HG03558 (cell line): ENCODE results near the gene SPATA31C1.
"Not testable (repeated sequence)": the region's sequence is repeated elsewhere in the genome, so short reads cannot be mapped to it uniquely, and the experiment has no call there.

Experiments
- ATAC-seq: cut with Tn5 transposase; IDR thresholded peaks from one replicate; pipeline ENCODE4 v1.9.1; 2021; ENCODE audit warnings: moderate number of reproducible peaks; ENCODE audit not compliant: unreplicated experiment; ENCODE audit errors: extremely low read depth

Gene SPATA31C1

DNA sequence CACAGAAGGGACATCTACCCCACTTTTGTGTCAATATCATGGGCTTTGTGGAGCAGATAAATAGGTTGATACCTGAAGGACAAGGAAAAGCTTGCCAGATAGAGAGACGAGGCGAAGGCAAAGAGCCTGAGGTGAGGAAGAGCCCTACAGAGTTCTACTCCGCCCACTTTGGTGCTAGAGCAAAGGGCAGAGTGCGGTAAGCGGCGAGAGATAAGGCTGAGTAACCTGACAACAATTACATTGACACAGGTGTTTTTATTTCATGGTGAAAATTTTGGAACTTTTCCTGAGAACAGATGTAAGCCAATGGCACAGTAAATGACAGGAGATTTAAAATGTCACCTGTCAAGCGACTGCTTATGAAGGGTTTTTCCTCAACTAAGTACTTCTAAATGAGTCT, 16.7 kb downstream of the SPATA31C1 start:
- not testable (repeated sequence) for ATAC-seq

DNA sequence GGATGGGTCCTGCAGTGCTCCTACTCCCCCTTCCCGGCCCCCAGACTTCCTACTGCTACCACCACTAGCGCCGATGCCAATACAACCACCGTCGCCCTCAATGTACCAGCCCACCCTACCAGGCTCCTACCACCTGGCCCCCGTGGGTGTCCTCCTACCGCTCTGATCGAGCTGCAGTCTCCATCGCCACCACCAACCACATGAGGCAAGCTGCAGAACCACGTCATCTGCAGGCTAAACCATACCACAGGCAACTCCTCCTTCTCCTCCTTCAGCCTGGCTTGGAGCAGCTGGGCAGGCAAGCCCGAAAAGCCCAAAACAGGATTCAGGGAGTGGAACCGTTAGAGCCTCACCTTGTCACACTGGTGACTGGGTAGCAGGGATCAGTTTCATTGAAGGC, 19.6 kb downstream of the SPATA31C1 start:
- ATAC-seq: not testable (repeated sequence)

DNA sequence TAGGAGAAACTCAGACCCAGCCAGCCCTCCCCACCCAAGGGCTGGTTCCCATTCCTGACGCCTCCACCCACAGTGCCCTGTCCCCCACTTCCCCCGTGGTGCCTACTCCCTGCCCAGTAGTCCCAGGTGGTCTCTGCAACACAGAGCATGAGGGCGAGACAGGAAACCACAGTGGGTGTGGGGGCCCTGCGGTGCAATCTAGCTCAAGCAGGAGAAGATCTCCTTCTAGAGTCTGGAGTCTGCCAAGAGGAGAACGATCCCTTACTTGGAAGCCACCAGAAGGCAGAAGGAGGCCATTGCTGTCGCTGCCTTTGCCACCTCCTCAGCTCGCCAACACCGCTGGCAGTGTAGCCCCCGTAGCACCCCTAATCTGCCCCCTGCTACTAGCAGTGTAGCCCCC, 20.2 kb downstream of the SPATA31C1 start:
- not testable (repeated sequence) for ATAC-seq

DNA sequence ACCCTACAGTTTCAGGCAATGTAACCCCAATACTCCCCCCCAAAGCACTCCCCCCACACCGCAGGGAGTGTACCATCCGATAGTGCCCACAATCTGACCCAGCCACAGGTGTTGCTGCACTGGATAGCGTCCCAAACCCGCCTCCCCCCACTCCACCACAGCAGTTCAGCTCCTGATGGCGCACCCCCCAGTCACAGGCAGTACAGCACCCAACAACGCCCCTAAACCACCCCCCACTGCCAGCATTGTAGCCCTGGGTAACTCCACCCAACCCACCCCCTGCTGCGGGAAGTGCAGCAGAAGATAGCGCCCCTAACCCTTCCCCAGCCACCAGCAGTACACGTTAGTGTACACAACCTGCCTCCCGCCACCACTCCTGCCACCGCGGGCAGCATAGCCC, 20.6 kb downstream of the SPATA31C1 start:
- not testable (repeated sequence) for ATAC-seq

DNA sequence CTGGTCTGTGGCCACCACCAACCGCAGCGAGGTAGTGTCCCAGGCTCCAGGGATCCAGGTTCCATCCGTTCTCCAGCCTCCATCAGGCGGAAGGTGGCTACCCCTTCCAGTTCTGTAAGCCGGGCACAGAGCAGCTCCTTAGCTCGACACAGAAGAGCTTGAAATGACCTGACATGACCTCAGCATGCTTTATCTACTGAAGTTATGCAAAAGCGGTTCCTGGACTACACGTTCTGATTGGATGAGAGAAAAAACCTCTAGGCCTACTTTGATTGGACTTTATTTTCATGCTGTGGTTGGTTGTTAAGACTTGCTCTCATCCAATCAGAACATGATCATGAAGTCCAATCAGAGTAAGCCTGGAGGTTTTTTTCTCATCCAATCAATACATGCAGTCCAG, 21.3 kb downstream of the SPATA31C1 start:
- ATAC-seq: not testable (repeated sequence)

DNA sequence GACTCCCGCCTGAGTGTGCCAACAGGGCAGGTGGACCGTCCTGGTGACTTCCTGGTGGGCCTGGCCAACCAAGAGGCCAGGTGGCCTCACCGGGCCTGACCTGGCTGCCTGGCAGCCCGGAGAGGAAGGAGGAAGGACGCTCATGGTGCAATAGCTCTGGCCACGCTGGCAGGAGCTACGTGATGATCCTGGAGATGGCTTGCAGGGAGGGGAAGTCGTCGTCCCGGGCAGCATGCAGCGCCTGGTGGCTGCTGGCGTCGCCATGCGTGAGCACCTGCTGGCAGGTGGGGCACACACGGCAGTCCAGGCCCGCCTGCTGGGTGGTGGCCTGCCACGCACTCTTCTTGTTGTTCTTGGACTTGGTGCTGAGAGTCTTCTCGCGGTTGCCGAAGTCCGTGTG, 26.3 kb downstream of the SPATA31C1 start:
- ATAC-seq: no peak

DNA sequence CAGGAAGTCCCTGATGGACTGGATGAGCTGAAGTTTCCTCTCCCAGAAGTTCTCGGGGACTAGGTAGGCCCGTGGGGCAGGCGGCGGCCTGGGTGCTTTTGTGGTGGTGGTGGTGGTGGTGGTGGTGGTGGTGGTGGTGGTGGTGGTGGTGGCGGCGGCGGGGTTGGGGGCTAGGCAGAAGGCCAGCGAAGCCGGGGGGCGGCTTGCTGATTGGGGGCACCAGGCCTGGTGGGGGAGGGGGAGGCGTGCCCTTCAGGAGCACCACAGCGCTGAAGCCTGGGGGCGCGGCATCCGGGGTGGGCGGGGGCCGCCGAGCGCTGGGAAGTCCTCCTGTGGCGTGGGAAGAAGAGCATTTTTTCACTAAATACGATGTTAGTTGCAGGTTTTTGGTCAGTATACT, 26.9 kb downstream of the SPATA31C1 start:
- no peak for ATAC-seq

DNA sequence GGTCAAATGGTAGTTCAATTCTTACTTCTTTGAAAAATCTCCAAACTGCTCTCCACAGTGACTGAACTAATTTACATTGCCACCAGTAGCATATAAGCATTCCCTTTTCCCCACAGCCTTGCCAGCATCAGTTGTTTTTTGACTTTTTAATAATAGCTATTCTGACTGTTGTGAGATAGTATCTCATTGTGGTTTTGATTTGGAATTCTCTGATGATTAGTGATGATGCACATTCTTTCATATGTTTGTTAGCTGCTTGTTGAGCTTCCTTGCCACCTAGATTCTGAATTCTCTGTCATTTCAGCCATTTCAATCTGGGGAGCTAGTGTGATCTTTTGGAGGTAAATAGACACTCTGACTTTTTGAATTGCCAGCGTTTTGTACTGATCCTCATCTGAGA, 32.5 kb downstream of the SPATA31C1 start:
- no peak for ATAC-seq

DNA sequence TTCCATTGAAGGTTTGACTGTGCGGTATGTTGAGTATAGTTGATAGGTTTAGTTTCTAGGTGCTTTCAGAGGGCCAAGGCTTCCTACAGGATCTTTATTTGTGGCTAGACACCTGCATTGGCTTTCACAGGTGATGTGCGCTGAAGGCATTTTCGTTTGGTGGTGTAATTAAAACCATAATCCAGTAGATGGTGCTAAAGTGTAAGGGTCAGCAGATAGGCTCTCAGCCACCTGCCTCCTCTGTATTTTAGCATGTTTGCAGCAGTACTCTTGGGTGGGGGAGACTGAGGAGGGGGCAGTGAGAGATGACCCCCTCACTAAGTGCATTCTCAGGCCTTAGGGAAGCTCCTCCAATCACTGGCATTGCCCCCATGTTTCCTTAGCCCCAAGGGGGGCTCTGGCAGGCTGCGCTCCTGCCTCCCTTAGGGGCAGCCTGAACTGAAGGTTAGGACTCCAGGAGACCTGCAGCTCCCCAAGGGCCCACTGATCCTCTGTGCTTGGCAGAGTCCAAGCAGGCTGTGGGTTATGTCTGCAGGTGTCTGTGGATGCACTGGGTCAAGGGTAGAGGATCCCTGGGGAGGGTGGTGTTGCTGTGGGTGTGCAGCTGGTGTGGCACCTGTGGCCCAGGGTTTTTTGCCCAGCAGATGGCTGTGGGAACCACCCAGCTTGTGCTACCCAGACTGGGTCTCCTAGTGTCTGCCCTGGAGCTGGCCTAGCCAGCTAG, 33.2 kb downstream of the SPATA31C1 start:
- ATAC-seq: no peak

DNA sequence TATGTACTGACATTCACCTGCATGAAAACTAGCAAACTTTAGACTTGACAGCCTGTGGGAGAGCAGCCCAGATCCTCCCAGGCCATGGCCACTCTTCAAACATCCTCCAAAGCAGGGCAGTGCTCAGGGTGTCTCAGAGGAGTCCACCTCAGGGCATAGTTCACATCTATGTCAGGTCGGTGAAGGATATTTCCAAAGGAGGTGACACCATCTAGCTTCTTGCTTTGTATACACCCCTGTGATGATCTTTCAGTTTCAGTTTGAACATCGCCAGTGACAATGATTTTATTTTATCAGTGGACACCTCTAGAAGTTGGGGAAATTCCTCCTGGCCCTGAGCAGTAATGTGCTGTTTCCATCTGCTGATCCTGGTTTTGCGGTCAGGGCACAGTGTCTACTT, 36.5 kb downstream of the SPATA31C1 start:
- ATAC-seq: no peak

DNA sequence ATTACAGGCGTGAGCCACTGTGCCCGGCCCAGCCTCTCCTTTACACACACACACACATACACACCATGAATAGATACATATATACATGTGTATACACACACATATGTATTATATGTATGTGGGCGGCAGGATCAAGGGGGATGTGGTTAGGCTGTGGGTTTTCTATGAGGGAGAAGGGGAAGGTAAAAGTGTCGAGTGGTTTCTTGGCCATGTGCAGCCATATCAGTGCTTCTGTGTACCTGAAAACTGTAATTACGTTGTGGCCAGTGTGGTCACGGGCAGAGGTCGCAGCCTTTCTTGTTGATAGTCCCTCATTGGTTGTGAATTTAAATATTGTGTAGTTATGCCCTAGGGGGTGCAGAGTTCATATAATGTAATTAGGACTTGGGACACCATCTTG, 40.1 kb downstream of the SPATA31C1 start:
- no peak for ATAC-seq

DNA sequence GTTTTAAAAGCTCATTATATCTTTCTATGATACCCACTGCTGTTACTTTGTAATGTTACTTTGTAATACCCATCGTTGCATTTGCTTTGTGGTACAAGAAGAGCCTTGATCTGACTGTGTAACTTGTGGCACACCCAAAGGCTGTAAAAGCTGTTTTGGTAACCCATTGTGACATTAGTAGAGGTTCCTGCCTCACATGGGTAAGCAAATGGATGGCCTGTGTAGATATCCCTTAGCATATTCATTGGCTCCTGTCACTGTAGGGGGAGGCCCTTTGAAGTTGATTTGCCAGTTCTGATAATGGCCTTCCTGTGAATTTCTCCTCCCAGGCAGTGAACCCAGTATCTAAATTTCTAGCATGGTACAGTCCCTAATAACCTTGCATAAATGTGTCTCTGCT, 40.8 kb downstream of the SPATA31C1 start:
- ATAC-seq: no peak

DNA sequence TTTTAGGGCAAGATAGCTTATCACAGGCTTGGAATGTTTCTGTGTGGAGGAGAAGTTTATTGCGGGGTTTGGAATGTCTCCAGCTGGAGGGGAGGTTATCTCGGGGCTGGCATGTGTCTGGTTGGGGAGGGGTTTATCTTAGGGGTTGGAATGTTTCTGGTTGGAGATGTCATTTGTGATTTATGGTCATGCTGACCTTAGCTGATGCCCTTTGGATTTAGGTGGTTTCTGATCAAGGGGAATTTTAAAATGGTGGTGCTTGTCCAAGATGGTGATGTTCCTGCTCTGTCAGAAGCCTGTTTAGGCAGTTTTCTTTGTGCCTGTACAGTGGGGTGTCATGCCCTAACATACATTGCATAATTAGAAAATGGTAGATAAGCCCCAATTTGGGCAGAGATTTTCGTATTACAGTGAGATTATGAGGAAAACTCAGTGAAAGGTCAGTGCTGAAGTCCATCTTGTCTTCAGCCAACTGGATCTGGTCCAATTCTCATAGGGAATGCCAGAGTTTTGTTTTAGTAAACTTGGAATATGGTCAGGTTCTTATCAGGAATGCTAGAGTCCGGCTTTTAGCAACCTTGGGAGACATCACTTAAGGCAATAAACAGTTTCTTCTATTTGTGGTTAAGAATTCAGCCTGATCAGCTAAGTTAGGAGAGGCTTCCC, 42.3 kb downstream of the SPATA31C1 start:
- no peak for ATAC-seq

DNA sequence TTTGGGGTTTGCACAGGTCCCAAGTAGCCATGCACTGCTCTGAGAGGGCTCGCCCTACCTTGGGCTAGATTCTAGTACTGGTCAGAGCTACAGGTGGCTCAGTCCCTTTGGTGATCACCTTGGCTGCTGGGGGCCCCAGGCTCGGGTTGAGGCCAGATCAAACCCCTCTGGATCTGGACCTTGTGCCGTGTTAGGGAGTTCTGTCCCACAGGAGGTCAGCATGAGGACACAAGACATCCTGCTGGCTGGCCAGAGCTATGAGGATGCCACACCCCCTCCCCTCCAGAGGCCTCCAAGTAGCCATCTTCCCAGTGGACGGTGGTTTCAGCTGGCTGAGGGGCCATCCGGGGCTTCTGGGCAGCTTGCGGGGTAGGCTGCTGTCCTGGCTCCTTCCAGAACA, 46.0 kb downstream of the SPATA31C1 start:
- ATAC-seq: no peak

DNA sequence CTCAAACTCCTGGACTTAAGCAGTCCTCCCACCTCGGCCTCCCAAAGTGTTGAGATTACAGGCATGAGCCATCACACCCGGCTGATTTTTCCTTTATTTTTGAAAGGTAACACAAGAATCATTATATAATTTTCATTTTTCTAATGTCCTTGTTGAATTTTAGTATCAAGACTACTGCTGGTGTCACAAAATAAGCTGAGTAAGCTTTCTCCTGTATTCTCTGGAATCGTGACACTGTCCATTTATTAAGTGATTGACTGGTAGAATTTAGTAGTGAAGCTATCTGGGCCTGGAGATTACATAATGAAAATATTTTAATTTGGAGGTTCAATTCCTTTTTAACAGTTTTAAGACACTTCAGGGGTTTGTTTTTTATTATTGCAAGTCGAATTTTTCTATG, 47.1 kb downstream of the SPATA31C1 start:
- no peak for ATAC-seq

DNA sequence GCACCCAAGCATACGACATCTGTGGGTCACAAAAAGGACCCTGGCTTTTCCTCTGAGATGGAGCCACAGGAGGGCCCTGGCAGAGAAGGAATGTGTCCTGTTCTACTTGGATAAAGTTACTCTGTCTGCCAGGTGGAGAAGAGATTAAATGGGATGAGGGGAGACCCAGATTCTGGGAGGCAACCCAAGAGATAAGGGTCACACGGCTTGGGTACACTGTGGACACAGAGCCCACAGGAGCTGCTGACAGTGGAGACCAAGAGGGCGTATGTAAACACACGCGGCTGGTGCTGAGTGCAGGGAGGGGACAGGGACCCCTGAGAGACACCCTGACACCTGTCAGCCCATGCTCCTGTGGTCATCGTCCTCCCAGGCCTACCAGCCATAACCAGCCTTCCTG, 50.4 kb downstream of the SPATA31C1 start:
- no peak for ATAC-seq

DNA sequence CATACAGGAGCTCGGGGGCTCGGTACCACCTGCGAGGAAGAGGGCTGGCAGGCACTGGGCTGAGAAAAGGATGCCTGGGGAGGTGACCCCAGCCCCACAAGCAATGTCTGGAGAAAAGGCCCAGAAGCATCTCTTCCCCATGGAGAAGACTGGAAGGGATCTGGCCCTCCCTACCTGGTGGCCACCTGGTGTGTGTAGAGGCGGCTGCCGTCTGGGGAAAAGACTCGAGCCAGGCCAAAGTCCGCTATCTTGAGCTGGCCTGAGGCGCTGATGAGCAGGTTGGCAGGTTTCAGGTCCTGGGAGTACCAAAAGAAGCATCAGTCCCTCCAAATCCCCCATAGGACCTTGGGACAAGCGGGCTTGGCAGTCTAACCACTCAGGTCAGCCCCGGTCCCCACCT, 52.8 kb downstream of the SPATA31C1 start:
- ATAC-seq: no peak

DNA sequence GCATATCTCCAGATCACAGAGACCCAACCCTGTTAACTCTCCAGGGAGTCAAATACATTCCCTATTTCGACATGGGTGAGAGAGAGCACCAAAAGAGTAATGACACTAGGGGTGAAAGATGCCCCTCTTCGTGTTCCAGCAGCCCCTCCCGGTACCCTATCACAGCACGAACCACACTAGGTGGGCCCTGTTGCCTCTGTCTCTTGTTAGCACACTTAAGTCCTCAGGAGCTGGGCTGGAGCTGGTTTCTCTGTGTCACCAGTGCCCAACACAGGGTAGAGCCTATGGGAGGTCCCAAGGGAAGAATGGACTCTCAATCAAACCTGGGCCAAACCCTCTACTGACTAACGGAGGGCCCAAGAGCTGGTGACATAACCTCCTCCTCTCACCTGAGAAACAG, 55.4 kb downstream of the SPATA31C1 start:
- ATAC-seq: no peak
